Adrenal gland (tissue), 12 donors: ENCODE data around the gene THRA. TPM values are rescaled to one million over a fixed set of nuclear protein-coding genes. Genes with fewer than 3 reads are reported as not detected.
A peak's percentile ranks its signal among the peaks of the same experiment; 100 is the strongest.

ENCODE experiments used
- DNase-seq, 7 donors: peaks; one replicate each; pipeline ENCODE4 v3.0.0-alpha.2; 2019 to 2020
- H3K27ac ChIP-seq, 5 donors: fragments of 200-600 bp; sonication (generic) in 4 of 5; 1 replicate in 3 of 5; 2 replicates in 2 of 5; pipeline versions ENCODE4 v1.5.1 to v1.8.0; 2016 to 2020; ENCODE audit warnings: mild to moderate bottlenecking in 1 of 5
- H3K27me3 ChIP-seq: fragments of 200-600 bp; 2 replicates; pipeline ENCODE4 v1.8.0; 2021
- H3K36me3 ChIP-seq, 2 donors: fragments of 200-600 bp; replicated peaks in 1 of 2; 1 replicate in 1 of 2; 2 replicates in 1 of 2; pipeline versions ENCODE4 v1.5.1 to v1.8.0; 2018 to 2022
- H3K4me1 ChIP-seq, 2 donors: fragments of 200-600 bp; replicated peaks in 1 of 2; 1 replicate in 1 of 2; 2 replicates in 1 of 2; pipeline versions ENCODE4 v1.5.1 to v1.8.0; 2018 to 2021
- H3K4me3 ChIP-seq, 4 donors: fragments of 200-600 bp; sonication (generic) in 3 of 4; one replicate each; pipeline ENCODE4 v1.5.1; 2016 to 2018
- H3K9me3 ChIP-seq, 3 donors: fragments of 200-600 bp; sonication (generic) in 1 of 3; replicated peaks in 1 of 3; 1 replicate in 2 of 3; 2 replicates in 1 of 3; pipeline versions ENCODE4 v1.5.1 to v1.8.0; 2016 to 2021
- CTCF ChIP-seq, 6 experiments: fragments of 450-650 bp in 4 of 6; fragments of 200-600 bp in 2 of 6; sonication (generic) in 1 of 6; IDR thresholded peaks; 1 replicate in 5 of 6; 2 replicates in 1 of 6; pipeline versions ENCODE4 v1.5.1 to v1.8.0; 2016 to 2021; ENCODE audit warnings: antibody characterized with exemption in 6 of 6, mild to moderate bottlenecking in 2 of 6, moderate library complexity in 1 of 6
- POLR2A ChIP-seq, 2 donors: fragments of 450-650 bp; IDR thresholded peaks; one replicate each; pipeline ENCODE4 v1.6.1; 2017; ENCODE audit warnings: antibody characterized with exemption in 2 of 2, mild to moderate bottlenecking in 2 of 2, moderate library complexity in 1 of 2
- WGBS, 4 donors: extraction: QIAGEN DNeasy Blood & Tissue Kit in 2 of 4; methylation state at CpG; one replicate each; pipeline versions ENCODE4 v1.1.5 to v1.1.7; 2013 to 2017; 5-methylcytosine and 5-hydroxymethylcytosine counted together
- intact Hi-C, 2 donors: fragments of 100-400 bp; cut with DNase I; formaldehyde crosslinking; loops; one replicate each; pipeline versions ENCODE4 v1.14.1 to v1.15.0; 2022 to 2023
- polyA plus RNA-seq, 3 donors: library from polyadenylated mRNA; stranded (reverse); fragments of 200-250 nt in 2 of 3; fragments of 350-450 nt in 1 of 3; fragmentation: Illumina TruSeq in 1 of 3; extraction: RNeasy Lipid Tissue Mini Kit (QIAGEN cat#74804) in 1 of 3; gene quantifications; one replicate each; pipeline ENCODE4 v1.2.3, GENCODE V29; 2013 to 2014
- total RNA-seq, 9 donors: library from RNA; depleted of rRNA in 4 of 9; stranded (reverse); fragments of >200 nt in 4 of 9; fragments of 120-200 nt in 1 of 9; fragmentation: NEBNext Ultra II Directional in 1 of 9; extraction: Animal tissue kit (Norgen Biotek cat#: 25700) in 1 of 9; gene quantifications; one replicate each; pipeline versions ENCODE4 v1.1.0 to v1.2.4, GENCODE V29; 2013 to 2023
- donor health status: healthy with polysubstance abuse.
- donor health status: Bipolar disorder and iron deficiency.
- donor health status: DM: yes; HTN: yes; CAD: no.
- donor health status: DM: no; HTN: no; CAD: no.
- donor health status: DM: no; HTN: no; CAD: no.
- donor health status: DM: yes; HTN: yes; CAD: no.

The THRA gene
- total and polyA plus RNA-seq, 12 donors = 39.2 to 110 (median 65.8) TPM

GRCh38 chr17:40015005-40015997 lies 47.5 kb upstream of the THRA start, which contains the start of gene CSF3:
TSS of gene CSF3 (plus strand) at chr17:40015440. CDS start at chr17:40015475, 35 bp downstream.
- Histone ChIP-seq H3K27me3 (no peaks in the 10 kb centered on the region), H3K36me3 (no peaks in the 10 kb centered on the region), H3K9me3 (no peaks in the 10 kb centered on the region), H3K27ac (peak within 1 kb of the TSS in 3 of 5 donors; percentile 80 to 87 (median 85)), H3K4me1 (peaks cover 24 to 39% of the 10 kb centered on the region in 2 donors), H3K4me3 (no peak within 1 kb of the TSS)
- intact Hi-C loops = loop anchor here in 1 of 2 donors (5.0 to 10.0 kb wide), 2 partner anchors 60 to 77 kb away; no protein-coding TSS in a partner anchor
- WGBS, 4 donors = 58 to 69% (median 64%) methylated on average over 12 to 20 of the region's 20 CpGs
- DNase-seq = peak in 1 of 7 donors; percentile 22
- TF ChIP-seq CTCF (IDR thresholded peaks at IDR 0.05) = no peak
- TF ChIP-seq POLR2A (IDR thresholded peaks at IDR 0.05) = no peak

- peaks cover 34 to 48% of the 10 kb centered on the region in 2 donors for H3K4me1 ChIP-seq
Observed at GRCh38 chr17:40015998-40016985, 46.5 kb upstream of the THRA start.

GRCh38 chr17:40017422-40018080 lies 45.2 kb upstream of the THRA start:
- H3K9me3 ChIP-seq = no peaks in the 10 kb centered on the region
- H3K4me1 ChIP-seq = peaks cover 43 to 56% of the 10 kb centered on the region in 2 donors
- H3K36me3 ChIP-seq = peaks cover 0 to 5% of the 10 kb centered on the region in 2 donors
- peak overlapping the region in 3 of 5 donors; percentile 54 to 78 (median 63) for H3K27ac ChIP-seq
- intact Hi-C loops = loop anchor here in 1 of 2 donors (5.0 to 10.0 kb wide), 2 partner anchors 57 to 75 kb away; no protein-coding TSS in a partner anchor
- H3K27me3 ChIP-seq = no peaks in the 10 kb centered on the region
- no peak overlapping the region for H3K4me3 ChIP-seq
- DNase-seq = peak in 1 of 7 donors; percentile 30
- WGBS, 4 donors = 40 to 51% (median 45%) methylated on average over 13 to 15 of the region's 15 CpGs
- TF ChIP-seq POLR2A (IDR thresholded peaks at IDR 0.05) (no peak), CTCF (IDR thresholded peaks at IDR 0.05) (no peak)

More at GRCh38 chr17:40015998-40016985, 46.5 kb upstream of the THRA start:
- WGBS, 4 donors = 83 to 85% (median 84%) methylated on average over 19 to 26 of the region's 26 CpGs
- TF ChIP-seq POLR2A (IDR thresholded peaks at IDR 0.05) (no peak), CTCF (IDR thresholded peaks at IDR 0.05) (no peak)
- peak overlapping the region in 2 of 5 donors; percentile 49 to 85 for H3K27ac ChIP-seq
- intact Hi-C loops = loop anchor here in 1 of 2 donors (5.0 to 10.0 kb wide), 2 partner anchors 59 to 76 kb away; no protein-coding TSS in a partner anchor
- DNase-seq = no peak
- no peaks in the 10 kb centered on the region for H3K27me3 ChIP-seq
- H3K36me3 ChIP-seq = no peaks in the 10 kb centered on the region
- no peak overlapping the region for H3K4me3 ChIP-seq
- no peaks in the 10 kb centered on the region for H3K9me3 ChIP-seq
